Gastrocnemius medialis (tissue), 4 donors: ENCODE measurements around the gene ZNF407.

Experiments
- CTCF ChIP-seq, 5 experiments: fragments of 450-650 bp in 3 of 5; fragments of 200-600 bp in 2 of 5; sonication (generic) in 2 of 5; IDR thresholded peaks in 4 of 5; conservative IDR thresholded peaks in 1 of 5; 1 replicate in 4 of 5; 2 replicates in 1 of 5; pipeline ENCODE4 v1.5.1; 2016 to 2019; ENCODE audit warnings: antibody characterized with exemption in 5 of 5, mild to moderate bottlenecking in 3 of 5, moderate library complexity in 3 of 5
- POLR2A ChIP-seq, 2 donors: fragments of 450-650 bp; IDR thresholded peaks; one replicate each; pipeline ENCODE4 v1.6.1; 2017; ENCODE audit warnings: antibody characterized with exemption in 2 of 2, mild to moderate bottlenecking in 2 of 2, moderate library complexity in 2 of 2

GRCh38 chr18:74569401-74569800 lies 28.3 kb upstream of the ZNF407 start:
- TF ChIP-seq POLR2A (IDR thresholded peaks at IDR 0.05) (no peak), CTCF (IDR thresholded peaks at IDR 0.05 in 4 of 5, conservative IDR thresholded peaks at IDR 0.05 in 1 of 5) (no peak)
